GM23338 (cell line): Measurements from ENCODE around the gene CLDN2. TPM values are rescaled to one million over a fixed set of nuclear protein-coding genes. Genes with fewer than 3 reads are reported as not detected.

Experiments used
- ATAC-seq: fragments of 200-7000 bp; cut with Tn5 transposase; 3 replicates; pipeline ENCODE4 v1.9.1; 2020
- DNase-seq: peaks from one replicate; pipeline ENCODE4 v3.0.0-alpha.2; 2015; ENCODE audit warnings: low spot score
- H2AFZ ChIP-seq: fragments of 200-600 bp; sonication (generic); 2 replicates; pipeline ENCODE4 v1.8.0; 2016; ENCODE audit warnings: antibody characterized with exemption, mild to moderate bottlenecking, moderate library complexity
- H3F3A ChIP-seq: fragments of 200-600 bp; sonication (generic); replicated peaks from 2 replicates; pipeline ENCODE4 v1.8.0; 2017; ENCODE audit warnings: antibody characterized with exemption, mixed run types, low read depth
- H3K27ac ChIP-seq: fragments of 200-600 bp; sonication (generic); 2 replicates; pipeline ENCODE4 v1.6.1; 2016; ENCODE audit warnings: low read depth
- H3K27me3 ChIP-seq: fragments of 200-600 bp; sonication (generic); 2 replicates; pipeline ENCODE4 v1.8.0; 2016; ENCODE audit warnings: mild to moderate bottlenecking, mixed run types, moderate library complexity; ENCODE audit not compliant: insufficient read depth
- H3K36me3 ChIP-seq: fragments of 200-600 bp; sonication (generic); 2 replicates; pipeline ENCODE4 v1.8.0; 2016; ENCODE audit warnings: mild to moderate bottlenecking; ENCODE audit not compliant: insufficient read depth
- H3K4me1 ChIP-seq: fragments of 200-600 bp; sonication (generic); 2 replicates; pipeline ENCODE4 v1.8.0; 2016; ENCODE audit warnings: mild to moderate bottlenecking, moderate library complexity; ENCODE audit not compliant: insufficient read depth
- H3K4me2 ChIP-seq: fragments of 200-600 bp; sonication (generic); 2 replicates; pipeline ENCODE4 v1.7.1; 2017; ENCODE audit warnings: mixed run types
- H3K4me3 ChIP-seq: fragments of 200-600 bp; sonication (generic); 2 replicates; pipeline ENCODE4 v1.6.1; 2016; ENCODE audit warnings: mixed run types
- H3K79me2 ChIP-seq: fragments of 200-600 bp; sonication (generic); replicated peaks from 2 replicates; pipeline ENCODE4 v1.8.0; 2017; ENCODE audit warnings: mild to moderate bottlenecking; ENCODE audit not compliant: insufficient read depth
- H3K9me2 ChIP-seq: fragments of 200-600 bp; sonication (generic); 2 replicates; pipeline ENCODE4 v1.8.0; 2017; ENCODE audit not compliant: insufficient read depth
- H4K20me1 ChIP-seq: fragments of 200-600 bp; sonication (generic); replicated peaks from 2 replicates; pipeline ENCODE4 v1.8.0; 2017; ENCODE audit warnings: mild to moderate bottlenecking; ENCODE audit not compliant: insufficient read depth
- H3K27ac Mint-ChIP-seq: 2 replicates; pipeline ENCODE4 v1.8.0; 2020; ENCODE audit warnings: inconsistent platforms, mild to moderate bottlenecking, moderate library complexity, mixed read lengths
- H3K27me3 Mint-ChIP-seq: 3 replicates; pipeline ENCODE4 v1.8.0; 2022; ENCODE audit warnings: low read depth, mild to moderate bottlenecking, moderate library complexity, mixed read lengths, inconsistent platforms; ENCODE audit not compliant: insufficient read depth, poor library complexity
- H3K36me3 Mint-ChIP-seq: 3 replicates; pipeline ENCODE4 v1.8.0; 2021; ENCODE audit warnings: low read depth, mild to moderate bottlenecking, inconsistent platforms, moderate library complexity, mixed read lengths
- H3K4me1 Mint-ChIP-seq: 3 replicates; pipeline ENCODE4 v1.8.0; 2020; ENCODE audit warnings: mild to moderate bottlenecking, inconsistent platforms, mixed read lengths
- H3K4me3 Mint-ChIP-seq: 3 replicates; pipeline ENCODE4 v1.8.0; 2021; ENCODE audit warnings: moderate library complexity, mild to moderate bottlenecking, inconsistent platforms, mixed read lengths
- H3K9me3 Mint-ChIP-seq: 3 replicates; pipeline ENCODE4 v1.8.0; 2020; ENCODE audit warnings: moderate library complexity, mild to moderate bottlenecking, inconsistent platforms, mixed read lengths
- EZH2 ChIP-seq: fragments of 200-600 bp; sonication (generic); IDR thresholded peaks from one replicate; pipeline ENCODE4 v1.8.0; 2017; ENCODE audit warnings: antibody characterized with exemption, mild to moderate bottlenecking, low read depth; ENCODE audit not compliant: unreplicated experiment
- NANOG ChIP-seq: IDR thresholded peaks from 2 replicates; pipeline ENCODE4 v1.6.1; 2016; ENCODE audit warnings: antibody characterized with exemption, borderline replicate concordance
- POLR2AphosphoS5 ChIP-seq: IDR thresholded peaks from 2 replicates; pipeline ENCODE4 v1.6.1; 2016; ENCODE audit warnings: antibody characterized with exemption, low read depth
- ZNF114 ChIP-seq: fragments of 250-450 bp; sonication (Bioruptor Pico); IDR thresholded peaks from 2 replicates; pipeline ENCODE4 v1.5.0; 2020; ENCODE audit warnings: mild to moderate bottlenecking, moderate library complexity
- polyA plus RNA-seq: library from polyadenylated mRNA; unstranded; fragments of >200 nt; fragmentation: Nextera tagmentation; extraction: Ambion mirVana; gene quantifications from 2 replicates; pipeline ENCODE4 v1.2.1, GENCODE V29; 2016
- total RNA-seq: library from RNA; depleted of rRNA; stranded (reverse); fragments of >200 nt; shearing (Covaris generic); gene quantifications from 2 replicates; pipeline ENCODE4 v1.2.3, GENCODE V29; 2014
- TF ChIP-seq, protein P1 (sequence below), 2 experiments: fragments of 200-600 bp in 1 of 2; sonication (generic) in 1 of 2; conservative IDR thresholded peaks; 2 replicates each; pipeline versions ENCODE4 v1.5.1 to v1.6.1; 2016 to 2017; ENCODE audit warnings: antibody characterized with exemption in 2 of 2, low read depth in 2 of 2, mild to moderate bottlenecking in 2 of 2, moderate library complexity in 1 of 2
- TF ChIP-seq, protein P2 (sequence below): IDR thresholded peaks from one replicate; pipeline ENCODE4 v1.6.1; 2018; ENCODE audit warnings: antibody characterized with exemption; ENCODE audit not compliant: unreplicated experiment
- TF ChIP-seq, protein P3 (sequence below): IDR thresholded peaks from 2 replicates; pipeline ENCODE4 v1.6.1; 2016; ENCODE audit warnings: antibody characterized with exemption
- TF ChIP-seq, protein P4 (sequence below): fragments of 250-450 bp; sonication (Bioruptor Pico); IDR thresholded peaks from 2 replicates; pipeline ENCODE4 v1.5.0; 2020; ENCODE audit warnings: mild to moderate bottlenecking, moderate library complexity

CLDN2 gene
- total and polyA plus RNA-seq, 2 experiments from 2014 or later: not detected

DNA sequence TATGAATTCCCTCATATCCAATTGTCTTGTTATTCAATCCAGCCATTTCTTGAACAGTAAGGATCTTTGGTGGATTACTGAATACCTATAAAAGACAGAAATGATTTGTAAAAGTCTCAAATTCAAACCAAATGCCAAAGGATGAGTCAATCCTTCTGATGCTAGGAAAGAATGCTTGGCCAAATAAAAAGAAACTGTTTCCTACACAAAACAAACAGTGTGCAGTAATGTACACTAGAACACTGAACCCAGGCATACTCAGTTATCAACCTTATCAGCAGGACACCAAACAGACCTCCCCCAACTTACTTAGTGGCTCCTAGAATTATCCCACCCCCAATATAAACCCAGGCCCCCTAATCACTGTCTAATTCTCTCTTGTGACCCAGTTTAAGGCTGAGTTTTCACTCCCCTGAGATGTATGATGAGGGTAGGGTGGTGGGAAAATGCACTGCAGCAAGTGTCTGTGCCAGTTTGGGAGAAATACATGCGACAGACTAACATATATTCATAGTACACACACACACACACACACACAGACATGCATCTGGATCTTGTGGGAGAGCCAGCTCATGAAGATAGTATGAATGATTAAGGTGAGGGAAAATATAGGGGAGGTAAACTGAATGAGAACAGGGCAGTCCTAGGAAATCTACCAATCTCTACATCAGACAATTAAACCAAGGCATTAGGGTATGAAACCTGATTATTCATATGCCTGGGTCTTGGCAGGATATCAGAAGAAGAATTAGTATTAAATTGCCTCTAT is 35.0 kb downstream of the CLDN2 start:
- no peak for TF ChIP-seq EZH2
- no peak overlapping the region for H2AFZ ChIP-seq
- no peaks in the 10 kb centered on the region for H3K27me3 ChIP-seq
- Mint-ChIP-seq H3K4me3 (no peak overlapping the region), H3K4me1 (no peaks in the 10 kb centered on the region), H3K9me3 (no peaks in the 10 kb centered on the region), H3K27ac (no peak overlapping the region), H3K27me3 (no peaks in the 10 kb centered on the region), H3K36me3 (no peaks in the 10 kb centered on the region; the same call in 2 of the 3 replicates)
- no peaks in the 10 kb centered on the region for H4K20me1 ChIP-seq
- ATAC-seq: no peak
- no peak overlapping the region for H3K4me2 ChIP-seq
- H3K79me2 ChIP-seq: no peaks in the 10 kb centered on the region
- H3K27ac ChIP-seq: no peak overlapping the region
- H3K4me3 ChIP-seq: no peak overlapping the region
- DNase-seq: no peak
- H3K36me3 ChIP-seq: no peaks in the 10 kb centered on the region
- H3F3A ChIP-seq: no peaks in the 10 kb centered on the region
- no peaks in the 10 kb centered on the region for H3K4me1 ChIP-seq
- H3K9me2 ChIP-seq: no peaks in the 10 kb centered on the region

DNA sequence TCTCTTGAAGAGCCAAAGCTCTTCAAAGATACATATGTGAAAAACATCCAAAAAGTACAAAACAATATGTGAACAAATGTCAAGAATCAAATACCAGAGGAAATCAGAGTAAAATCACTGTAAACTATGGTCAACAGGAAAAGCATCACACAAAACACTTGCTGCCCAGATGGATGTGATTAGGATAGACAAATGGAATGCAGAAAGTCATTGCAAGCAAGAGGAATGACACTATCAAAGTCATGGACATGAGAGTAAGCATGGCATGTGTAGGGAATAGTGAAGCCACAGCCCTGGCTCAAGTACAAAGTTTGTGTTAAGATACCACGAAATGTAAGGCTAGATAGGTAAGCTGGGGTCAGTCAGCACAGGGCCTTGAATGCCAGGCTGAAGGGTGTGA is 37.7 kb downstream of the CLDN2 start:
- Histone ChIP-seq H3K27me3 (no peaks in the 10 kb centered on the region), H3K27ac (no peak overlapping the region), H3K9me2 (no peaks in the 10 kb centered on the region), H3K4me1 (no peaks in the 10 kb centered on the region), H4K20me1 (no peaks in the 10 kb centered on the region), H3K79me2 (no peaks in the 10 kb centered on the region), H3K36me3 (no peaks in the 10 kb centered on the region), H3F3A (no peaks in the 10 kb centered on the region), H3K4me3 (no peak overlapping the region), H3K4me2 (no peak overlapping the region), H2AFZ (no peak overlapping the region)
- no peaks in the 10 kb centered on the region for H3K27me3 Mint-ChIP-seq
- no peaks in the 10 kb centered on the region for H3K9me3 Mint-ChIP-seq
- TF ChIP-seq, protein P1, sequence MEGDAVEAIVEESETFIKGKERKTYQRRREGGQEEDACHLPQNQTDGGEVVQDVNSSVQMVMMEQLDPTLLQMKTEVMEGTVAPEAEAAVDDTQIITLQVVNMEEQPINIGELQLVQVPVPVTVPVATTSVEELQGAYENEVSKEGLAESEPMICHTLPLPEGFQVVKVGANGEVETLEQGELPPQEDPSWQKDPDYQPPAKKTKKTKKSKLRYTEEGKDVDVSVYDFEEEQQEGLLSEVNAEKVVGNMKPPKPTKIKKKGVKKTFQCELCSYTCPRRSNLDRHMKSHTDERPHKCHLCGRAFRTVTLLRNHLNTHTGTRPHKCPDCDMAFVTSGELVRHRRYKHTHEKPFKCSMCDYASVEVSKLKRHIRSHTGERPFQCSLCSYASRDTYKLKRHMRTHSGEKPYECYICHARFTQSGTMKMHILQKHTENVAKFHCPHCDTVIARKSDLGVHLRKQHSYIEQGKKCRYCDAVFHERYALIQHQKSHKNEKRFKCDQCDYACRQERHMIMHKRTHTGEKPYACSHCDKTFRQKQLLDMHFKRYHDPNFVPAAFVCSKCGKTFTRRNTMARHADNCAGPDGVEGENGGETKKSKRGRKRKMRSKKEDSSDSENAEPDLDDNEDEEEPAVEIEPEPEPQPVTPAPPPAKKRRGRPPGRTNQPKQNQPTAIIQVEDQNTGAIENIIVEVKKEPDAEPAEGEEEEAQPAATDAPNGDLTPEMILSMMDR (conservative IDR thresholded peaks at IDR 0.05; ENCODE audit: low read depth in 2 of 2): no peak
- TF ChIP-seq EZH2 (no peak), ZNF114 (CRISPR knock-in tag) (no peak), POLR2AphosphoS5 (no peak), NANOG (no peak)
- TF ChIP-seq, protein P2, sequence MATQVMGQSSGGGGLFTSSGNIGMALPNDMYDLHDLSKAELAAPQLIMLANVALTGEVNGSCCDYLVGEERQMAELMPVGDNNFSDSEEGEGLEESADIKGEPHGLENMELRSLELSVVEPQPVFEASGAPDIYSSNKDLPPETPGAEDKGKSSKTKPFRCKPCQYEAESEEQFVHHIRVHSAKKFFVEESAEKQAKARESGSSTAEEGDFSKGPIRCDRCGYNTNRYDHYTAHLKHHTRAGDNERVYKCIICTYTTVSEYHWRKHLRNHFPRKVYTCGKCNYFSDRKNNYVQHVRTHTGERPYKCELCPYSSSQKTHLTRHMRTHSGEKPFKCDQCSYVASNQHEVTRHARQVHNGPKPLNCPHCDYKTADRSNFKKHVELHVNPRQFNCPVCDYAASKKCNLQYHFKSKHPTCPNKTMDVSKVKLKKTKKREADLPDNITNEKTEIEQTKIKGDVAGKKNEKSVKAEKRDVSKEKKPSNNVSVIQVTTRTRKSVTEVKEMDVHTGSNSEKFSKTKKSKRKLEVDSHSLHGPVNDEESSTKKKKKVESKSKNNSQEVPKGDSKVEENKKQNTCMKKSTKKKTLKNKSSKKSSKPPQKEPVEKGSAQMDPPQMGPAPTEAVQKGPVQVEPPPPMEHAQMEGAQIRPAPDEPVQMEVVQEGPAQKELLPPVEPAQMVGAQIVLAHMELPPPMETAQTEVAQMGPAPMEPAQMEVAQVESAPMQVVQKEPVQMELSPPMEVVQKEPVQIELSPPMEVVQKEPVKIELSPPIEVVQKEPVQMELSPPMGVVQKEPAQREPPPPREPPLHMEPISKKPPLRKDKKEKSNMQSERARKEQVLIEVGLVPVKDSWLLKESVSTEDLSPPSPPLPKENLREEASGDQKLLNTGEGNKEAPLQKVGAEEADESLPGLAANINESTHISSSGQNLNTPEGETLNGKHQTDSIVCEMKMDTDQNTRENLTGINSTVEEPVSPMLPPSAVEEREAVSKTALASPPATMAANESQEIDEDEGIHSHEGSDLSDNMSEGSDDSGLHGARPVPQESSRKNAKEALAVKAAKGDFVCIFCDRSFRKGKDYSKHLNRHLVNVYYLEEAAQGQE: no peak
- TF ChIP-seq, protein P3, sequence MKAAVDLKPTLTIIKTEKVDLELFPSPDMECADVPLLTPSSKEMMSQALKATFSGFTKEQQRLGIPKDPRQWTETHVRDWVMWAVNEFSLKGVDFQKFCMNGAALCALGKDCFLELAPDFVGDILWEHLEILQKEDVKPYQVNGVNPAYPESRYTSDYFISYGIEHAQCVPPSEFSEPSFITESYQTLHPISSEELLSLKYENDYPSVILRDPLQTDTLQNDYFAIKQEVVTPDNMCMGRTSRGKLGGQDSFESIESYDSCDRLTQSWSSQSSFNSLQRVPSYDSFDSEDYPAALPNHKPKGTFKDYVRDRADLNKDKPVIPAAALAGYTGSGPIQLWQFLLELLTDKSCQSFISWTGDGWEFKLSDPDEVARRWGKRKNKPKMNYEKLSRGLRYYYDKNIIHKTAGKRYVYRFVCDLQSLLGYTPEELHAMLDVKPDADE: no peak
- TF ChIP-seq, protein P4, sequence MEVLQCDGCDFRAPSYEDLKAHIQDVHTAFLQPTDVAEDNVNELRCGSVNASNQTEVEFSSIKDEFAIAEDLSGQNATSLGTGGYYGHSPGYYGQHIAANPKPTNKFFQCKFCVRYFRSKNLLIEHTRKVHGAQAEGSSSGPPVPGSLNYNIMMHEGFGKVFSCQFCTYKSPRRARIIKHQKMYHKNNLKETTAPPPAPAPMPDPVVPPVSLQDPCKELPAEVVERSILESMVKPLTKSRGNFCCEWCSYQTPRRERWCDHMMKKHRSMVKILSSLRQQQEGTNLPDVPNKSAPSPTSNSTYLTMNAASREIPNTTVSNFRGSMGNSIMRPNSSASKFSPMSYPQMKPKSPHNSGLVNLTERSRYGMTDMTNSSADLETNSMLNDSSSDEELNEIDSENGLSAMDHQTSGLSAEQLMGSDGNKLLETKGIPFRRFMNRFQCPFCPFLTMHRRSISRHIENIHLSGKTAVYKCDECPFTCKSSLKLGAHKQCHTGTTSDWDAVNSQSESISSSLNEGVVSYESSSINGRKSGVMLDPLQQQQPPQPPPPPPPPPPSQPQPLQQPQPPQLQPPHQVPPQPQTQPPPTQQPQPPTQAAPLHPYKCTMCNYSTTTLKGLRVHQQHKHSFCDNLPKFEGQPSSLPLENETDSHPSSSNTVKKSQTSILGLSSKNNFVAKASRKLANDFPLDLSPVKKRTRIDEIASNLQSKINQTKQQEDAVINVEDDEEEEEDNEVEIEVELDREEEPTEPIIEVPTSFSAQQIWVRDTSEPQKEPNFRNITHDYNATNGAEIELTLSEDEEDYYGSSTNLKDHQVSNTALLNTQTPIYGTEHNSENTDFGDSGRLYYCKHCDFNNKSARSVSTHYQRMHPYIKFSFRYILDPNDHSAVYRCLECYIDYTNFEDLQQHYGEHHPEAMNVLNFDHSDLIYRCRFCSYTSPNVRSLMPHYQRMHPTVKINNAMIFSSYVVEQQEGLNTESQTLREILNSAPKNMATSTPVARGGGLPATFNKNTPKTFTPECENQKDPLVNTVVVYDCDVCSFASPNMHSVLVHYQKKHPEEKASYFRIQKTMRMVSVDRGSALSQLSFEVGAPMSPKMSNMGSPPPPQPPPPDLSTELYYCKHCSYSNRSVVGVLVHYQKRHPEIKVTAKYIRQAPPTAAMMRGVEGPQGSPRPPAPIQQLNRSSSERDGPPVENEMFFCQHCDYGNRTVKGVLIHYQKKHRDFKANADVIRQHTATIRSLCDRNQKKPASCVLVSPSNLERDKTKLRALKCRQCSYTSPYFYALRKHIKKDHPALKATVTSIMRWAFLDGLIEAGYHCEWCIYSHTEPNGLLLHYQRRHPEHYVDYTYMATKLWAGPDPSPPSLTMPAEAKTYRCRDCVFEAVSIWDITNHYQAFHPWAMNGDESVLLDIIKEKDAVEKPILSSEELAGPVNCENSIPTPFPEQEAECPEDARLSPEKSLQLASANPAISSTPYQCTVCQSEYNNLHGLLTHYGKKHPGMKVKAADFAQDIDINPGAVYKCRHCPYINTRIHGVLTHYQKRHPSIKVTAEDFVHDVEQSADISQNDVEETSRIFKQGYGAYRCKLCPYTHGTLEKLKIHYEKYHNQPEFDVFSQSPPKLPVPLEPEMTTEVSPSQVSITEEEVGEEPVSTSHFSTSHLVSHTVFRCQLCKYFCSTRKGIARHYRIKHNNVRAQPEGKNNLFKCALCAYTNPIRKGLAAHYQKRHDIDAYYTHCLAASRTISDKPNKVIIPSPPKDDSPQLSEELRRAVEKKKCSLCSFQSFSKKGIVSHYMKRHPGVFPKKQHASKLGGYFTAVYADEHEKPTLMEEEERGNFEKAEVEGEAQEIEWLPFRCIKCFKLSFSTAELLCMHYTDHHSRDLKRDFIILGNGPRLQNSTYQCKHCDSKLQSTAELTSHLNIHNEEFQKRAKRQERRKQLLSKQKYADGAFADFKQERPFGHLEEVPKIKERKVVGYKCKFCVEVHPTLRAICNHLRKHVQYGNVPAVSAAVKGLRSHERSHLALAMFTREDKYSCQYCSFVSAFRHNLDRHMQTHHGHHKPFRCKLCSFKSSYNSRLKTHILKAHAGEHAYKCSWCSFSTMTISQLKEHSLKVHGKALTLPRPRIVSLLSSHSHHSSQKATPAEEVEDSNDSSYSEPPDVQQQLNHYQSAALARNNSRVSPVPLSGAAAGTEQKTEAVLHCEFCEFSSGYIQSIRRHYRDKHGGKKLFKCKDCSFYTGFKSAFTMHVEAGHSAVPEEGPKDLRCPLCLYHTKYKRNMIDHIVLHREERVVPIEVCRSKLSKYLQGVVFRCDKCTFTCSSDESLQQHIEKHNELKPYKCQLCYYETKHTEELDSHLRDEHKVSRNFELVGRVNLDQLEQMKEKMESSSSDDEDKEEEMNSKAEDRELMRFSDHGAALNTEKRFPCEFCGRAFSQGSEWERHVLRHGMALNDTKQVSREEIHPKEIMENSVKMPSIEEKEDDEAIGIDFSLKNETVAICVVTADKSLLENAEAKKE: no peak
- peaks cover 3% of the 10 kb centered on the region; the same call in 2 of the 3 replicates for H3K36me3 Mint-ChIP-seq
- ATAC-seq (no peak), DNase-seq (no peak)
- H3K4me1 Mint-ChIP-seq: no peaks in the 10 kb centered on the region
- no peak overlapping the region for H3K27ac Mint-ChIP-seq
- H3K4me3 Mint-ChIP-seq: no peak overlapping the region
